GM18499 (cell line): ENCODE data around the gene IVD.
"Not testable (repeated sequence)": the region's sequence is repeated elsewhere in the genome, so short reads cannot be mapped to it uniquely, and the experiment has no call there.

ENCODE experiments used
- ATAC-seq: cut with Tn5 transposase; IDR thresholded peaks from one replicate; pipeline ENCODE4 v1.9.1; 2021; ENCODE audit warnings: moderate number of reproducible peaks; ENCODE audit not compliant: insufficient read depth, unreplicated experiment

The IVD gene

GRCh38 chr15:40453941-40454340 is 48.3 kb downstream of the IVD start:
- not testable (repeated sequence) for ATAC-seq

- no peak for ATAC-seq
Observed at GRCh38 chr15:40454904-40455391, 49.4 kb downstream of the IVD start.

GRCh38 chr15:40456299-40456712 is 50.7 kb downstream of the IVD start:
- ATAC-seq, result no peak

- ATAC-seq, result no peak
Observed at GRCh38 chr15:40456738-40457137, 51.1 kb downstream of the IVD start.

GRCh38 chr15:40458495-40459371 is 53.1 kb downstream of the IVD start:
- no peak for ATAC-seq

GRCh38 chr15:40459391-40460015 is 53.9 kb downstream of the IVD start:
- no peak for ATAC-seq

GRCh38 chr15:40460404-40460803 is 54.8 kb downstream of the IVD start:
- no peak for ATAC-seq

- ATAC-seq, result no peak
Observed at GRCh38 chr15:40461958-40462357, 56.4 kb downstream of the IVD start.

GRCh38 chr15:40463279-40463678 is 57.7 kb downstream of the IVD start:
- ATAC-seq, result no peak

GRCh38 chr15:40463886-40464545 is 58.4 kb downstream of the IVD start:
- ATAC-seq, result no peak

GRCh38 chr15:40464595-40465185 is 59.1 kb downstream of the IVD start:
- no peak for ATAC-seq

- ATAC-seq, result no peak
Observed at GRCh38 chr15:40465939-40466338, 60.3 kb downstream of the IVD start.

- ATAC-seq, result no peak
Observed at GRCh38 chr15:40466426-40467260, 61.0 kb downstream of the IVD start.

- ATAC-seq, result no peak
Observed at GRCh38 chr15:40467261-40467615, 61.6 kb downstream of the IVD start.

GRCh38 chr15:40468898-40469331 is 63.3 kb downstream of the IVD start:
- ATAC-seq, result no peak

- ATAC-seq, result no peak
Observed at GRCh38 chr15:40469776-40470390, 64.3 kb downstream of the IVD start.

GRCh38 chr15:40470423-40471104 is 65.0 kb downstream of the IVD start, which contains the start of gene CHST14:
TSS of gene CHST14 (plus strand) at chr15:40470984. CDS start at chr15:40471214, 230 bp downstream.
- ATAC-seq, result no peak
